Glutamatergic neuron (in vitro differentiated cells): ENCODE results near the gene MEPE. TPM values are rescaled to one million over a fixed set of nuclear protein-coding genes. Genes with fewer than 3 reads are reported as not detected.

Experiments
- DNase-seq: peaks from one replicate; pipeline ENCODE4 v3.0.0; 2022
- H3K27ac Mint-ChIP-seq: one replicate; pipeline ENCODE4 v1.8.0; 2020; ENCODE audit warnings: mild to moderate bottlenecking, mixed read lengths, inconsistent platforms; ENCODE audit not compliant: unreplicated experiment
- H3K27me3 Mint-ChIP-seq: one replicate; pipeline ENCODE4 v1.8.0; 2020; ENCODE audit warnings: mild to moderate bottlenecking, moderate library complexity, mixed read lengths, inconsistent platforms; ENCODE audit not compliant: unreplicated experiment
- H3K36me3 Mint-ChIP-seq: one replicate; pipeline ENCODE4 v1.8.0; 2020; ENCODE audit warnings: mild to moderate bottlenecking, mixed read lengths, inconsistent platforms; ENCODE audit not compliant: unreplicated experiment
- H3K4me1 Mint-ChIP-seq: one replicate; pipeline ENCODE4 v1.8.0; 2020; ENCODE audit warnings: mild to moderate bottlenecking, low read depth, mixed read lengths, inconsistent platforms; ENCODE audit not compliant: unreplicated experiment
- H3K4me3 Mint-ChIP-seq: one replicate; pipeline ENCODE4 v1.8.0; 2020; ENCODE audit warnings: mild to moderate bottlenecking, mixed read lengths, inconsistent platforms; ENCODE audit not compliant: unreplicated experiment
- H3K9me3 Mint-ChIP-seq: one replicate; pipeline ENCODE4 v1.8.0; 2020; ENCODE audit warnings: mild to moderate bottlenecking, moderate library complexity, mixed read lengths, inconsistent platforms; ENCODE audit not compliant: unreplicated experiment
- CTCF ChIP-seq: fragments of 200-600 bp; sonication (generic); IDR thresholded peaks from one replicate; pipeline ENCODE4 v1.5.0; 2021; ENCODE audit not compliant: partially characterized antibody, unreplicated experiment
- total RNA-seq: library from RNA; stranded (reverse); fragmentation: NEBNext Ultra II Directional; extraction: Animal tissue kit (Norgen Biotek cat#: 25700); gene quantifications from one replicate; pipeline ENCODE4 v1.2.1, GENCODE V29; 2021; ENCODE audit not compliant: unreplicated experiment

Gene MEPE
- total RNA-seq, 1 donor from 2014 or later, result not detected

DNA sequence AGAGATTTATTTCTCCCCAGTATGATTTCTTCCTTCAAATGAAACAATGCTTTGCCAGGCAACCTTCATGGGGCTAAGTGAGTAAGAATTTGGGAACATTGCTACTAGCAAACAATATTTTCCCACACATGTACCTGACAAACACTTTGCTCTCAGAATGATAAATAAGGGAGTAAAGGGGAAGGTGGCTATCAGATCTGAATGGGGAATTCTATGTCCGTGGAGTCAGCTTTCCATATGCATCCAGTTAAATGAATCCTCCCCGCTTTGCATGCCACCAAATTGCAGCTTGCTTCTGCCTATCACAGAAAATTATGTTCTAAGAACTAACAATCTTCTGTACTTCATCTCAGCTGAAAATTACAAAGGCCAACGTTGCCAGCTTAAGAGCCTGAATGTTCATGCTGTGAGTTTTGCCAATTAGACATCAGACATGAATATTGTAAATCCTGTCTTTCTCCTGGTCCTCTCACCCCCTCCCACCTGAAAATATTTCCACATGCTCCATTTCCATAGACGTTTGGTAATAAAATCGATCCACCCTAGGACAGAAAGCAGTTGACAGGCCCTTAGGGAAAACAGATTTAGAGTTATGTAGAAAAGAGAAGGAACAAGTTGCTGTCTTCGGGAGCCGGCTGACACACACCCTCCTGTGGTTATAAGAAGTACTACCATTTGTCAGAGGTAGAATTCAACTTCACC is 6.3 kb downstream of the MEPE start:
- no peaks in the 10 kb centered on the region for H3K27me3 Mint-ChIP-seq
- peaks cover 3% of the 10 kb centered on the region for H3K9me3 Mint-ChIP-seq
- H3K4me3 Mint-ChIP-seq, result no peak overlapping the region
- peaks cover 3% of the 10 kb centered on the region for H3K4me1 Mint-ChIP-seq
- no peaks in the 10 kb centered on the region for H3K36me3 Mint-ChIP-seq
- peak; percentile 22 for DNase-seq
- TF ChIP-seq CTCF, result peak; percentile 87
- no peak overlapping the region for H3K27ac Mint-ChIP-seq

DNA sequence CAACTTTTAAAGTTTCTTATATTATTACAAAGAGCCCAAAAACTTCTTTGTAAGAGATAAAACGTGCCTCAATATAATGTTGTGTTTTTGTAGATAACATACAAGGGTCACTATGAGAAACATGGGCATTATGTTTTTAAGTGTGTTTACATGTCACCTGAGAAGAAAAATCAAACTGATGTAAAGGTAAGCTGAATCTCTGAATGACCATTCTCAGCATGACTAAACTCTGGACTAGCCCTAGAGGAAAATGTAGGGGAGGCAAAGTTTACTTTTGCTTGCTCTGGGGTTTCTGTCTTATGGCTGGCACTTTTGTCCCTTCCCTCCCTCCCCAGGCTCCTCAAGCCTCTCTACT is 6.8 kb downstream of the MEPE start:
- Mint-ChIP-seq H3K27ac (no peak overlapping the region), H3K4me3 (no peak overlapping the region)
- TF ChIP-seq CTCF, result peak; percentile 43

DNA sequence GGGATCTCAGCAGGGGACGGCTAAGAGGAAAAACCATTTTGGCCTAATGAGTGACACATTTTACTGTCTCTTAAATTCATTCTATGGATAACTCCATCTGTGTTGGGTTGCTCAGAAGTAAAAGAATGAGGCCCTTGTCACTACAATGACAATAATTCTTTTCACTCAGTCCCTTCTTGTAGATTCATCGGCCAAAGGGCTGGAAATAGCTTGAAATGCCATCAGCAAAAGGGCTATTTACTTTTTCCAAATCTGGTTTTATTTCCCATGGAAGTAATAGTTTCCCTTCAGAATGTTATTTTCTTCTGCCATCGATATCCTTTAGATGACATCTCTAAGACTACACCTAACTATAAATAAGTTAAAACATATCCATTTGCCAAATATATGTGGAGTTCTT is 7.4 kb downstream of the MEPE start:
- DNase-seq, result no peak
- no peak for TF ChIP-seq CTCF
- Mint-ChIP-seq H3K36me3 (no peaks in the 10 kb centered on the region), H3K27ac (no peak overlapping the region), H3K27me3 (no peaks in the 10 kb centered on the region), H3K4me1 (peaks cover 3% of the 10 kb centered on the region), H3K9me3 (peaks cover 3% of the 10 kb centered on the region), H3K4me3 (no peak overlapping the region)

More for the DNA sequence above, 6.8 kb downstream of the MEPE start:
- DNase-seq, result no peak
- H3K9me3 Mint-ChIP-seq, result peaks cover 3% of the 10 kb centered on the region
- no peaks in the 10 kb centered on the region for H3K27me3 Mint-ChIP-seq
- no peaks in the 10 kb centered on the region for H3K36me3 Mint-ChIP-seq
- H3K4me1 Mint-ChIP-seq, result peaks cover 3% of the 10 kb centered on the region

DNA sequence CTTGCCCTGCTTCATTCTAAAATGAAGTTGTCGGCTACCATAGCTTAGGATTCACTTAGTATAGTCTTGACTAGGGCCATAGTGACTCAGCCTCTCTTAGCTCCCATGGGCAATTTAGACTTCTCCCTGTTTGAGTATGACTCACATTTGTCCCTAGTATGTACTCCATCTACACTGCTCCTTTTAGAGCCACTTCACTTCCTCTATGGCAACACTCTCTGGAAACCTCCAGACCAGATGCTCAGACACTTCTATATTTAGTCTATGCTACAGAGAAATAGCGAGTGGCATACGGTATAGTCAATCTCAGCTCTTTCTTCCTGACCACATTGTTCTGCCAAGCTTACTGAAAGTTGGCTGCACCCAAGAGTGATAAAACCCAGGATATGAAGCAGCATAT is 11.2 kb downstream of the MEPE start:
- no peak overlapping the region for H3K27ac Mint-ChIP-seq
- no peak for TF ChIP-seq CTCF
- no peak for DNase-seq
- peaks cover 3% of the 10 kb centered on the region for H3K9me3 Mint-ChIP-seq
- H3K36me3 Mint-ChIP-seq, result no peaks in the 10 kb centered on the region
- no peak overlapping the region for H3K4me3 Mint-ChIP-seq
- H3K27me3 Mint-ChIP-seq, result no peaks in the 10 kb centered on the region
- peaks cover 3% of the 10 kb centered on the region for H3K4me1 Mint-ChIP-seq

DNA sequence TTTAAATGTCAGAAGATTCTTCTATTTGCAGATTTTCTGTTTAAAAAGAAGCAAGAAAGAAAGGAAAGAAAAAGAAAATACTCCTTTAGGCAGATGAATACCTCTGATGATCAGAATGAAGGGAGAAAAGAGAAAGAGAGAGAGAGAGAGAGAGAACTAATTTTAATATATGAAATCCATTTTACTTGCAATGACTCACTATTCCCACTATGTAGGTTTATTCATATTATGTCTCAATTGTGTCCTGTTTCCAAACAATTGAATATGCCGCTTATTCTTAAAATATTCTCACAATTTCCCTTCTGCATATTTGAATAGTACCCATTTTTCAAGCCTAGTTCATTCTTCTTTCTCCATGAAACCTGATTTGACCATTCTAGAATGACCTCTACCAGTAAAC is 11.7 kb downstream of the MEPE start:
- Mint-ChIP-seq H3K36me3 (no peaks in the 10 kb centered on the region), H3K4me1 (no peaks in the 10 kb centered on the region), H3K27me3 (no peaks in the 10 kb centered on the region), H3K9me3 (peaks cover 2% of the 10 kb centered on the region), H3K27ac (no peak overlapping the region), H3K4me3 (no peak overlapping the region)
- DNase-seq, result no peak
- TF ChIP-seq CTCF, result no peak
